Upper lobe of right lung (tissue), 1 donor: Measurements from ENCODE around the gene SLC44A5. TPM values are rescaled to one million over a fixed set of nuclear protein-coding genes. Genes with fewer than 3 reads are reported as not detected.

ENCODE experiments used
- ATAC-seq: fragments of 200-7000 bp; cut with Tn5 transposase; one replicate; pipeline ENCODE4 v1.9.1; 2020; ENCODE audit warnings: mild to moderate bottlenecking, moderate library complexity
- DNase-seq: peaks from one replicate; pipeline ENCODE4 v3.0.0-alpha.2; 2020
- H3K27ac ChIP-seq: fragments of 200-600 bp; one replicate; pipeline ENCODE4 v1.8.0; 2022
- H3K27me3 ChIP-seq: fragments of 200-600 bp; one replicate; pipeline ENCODE4 v1.8.0; 2022; ENCODE audit warnings: mild to moderate bottlenecking
- H3K36me3 ChIP-seq: fragments of 200-600 bp; one replicate; pipeline ENCODE4 v1.8.0; 2022
- H3K4me1 ChIP-seq: fragments of 200-600 bp; one replicate; pipeline ENCODE4 v1.8.0; 2022
- H3K4me3 ChIP-seq: fragments of 200-600 bp; one replicate; pipeline ENCODE4 v1.8.0; 2022; ENCODE audit warnings: mild to moderate bottlenecking
- H3K9me3 ChIP-seq: fragments of 200-600 bp; one replicate; pipeline ENCODE4 v1.8.0; 2022
- intact Hi-C: fragments of 100-400 bp; cut with DNase I; formaldehyde crosslinking; loops from one replicate; pipeline ENCODE4 v1.11.0; 2022
- total RNA-seq: library from RNA; stranded (reverse); fragmentation: NEBNext Ultra II Directional; extraction: Animal tissue kit (Norgen Biotek cat#: 25700); gene quantifications from one replicate; pipeline ENCODE4 v1.2.1, GENCODE V29; 2021
- TF ChIP-seq, protein P1 (sequence below): fragments of 200-600 bp; IDR thresholded peaks from one replicate; pipeline ENCODE4 v1.8.0; 2022; ENCODE audit warnings: antibody characterized with exemption
- donor health status: DM: no; HTN: yes; CAD: no; lungs with severe emphysema.

SLC44A5 gene
- total RNA-seq, 1 donor from 2014 or later, result 0.55 TPM

DNA sequence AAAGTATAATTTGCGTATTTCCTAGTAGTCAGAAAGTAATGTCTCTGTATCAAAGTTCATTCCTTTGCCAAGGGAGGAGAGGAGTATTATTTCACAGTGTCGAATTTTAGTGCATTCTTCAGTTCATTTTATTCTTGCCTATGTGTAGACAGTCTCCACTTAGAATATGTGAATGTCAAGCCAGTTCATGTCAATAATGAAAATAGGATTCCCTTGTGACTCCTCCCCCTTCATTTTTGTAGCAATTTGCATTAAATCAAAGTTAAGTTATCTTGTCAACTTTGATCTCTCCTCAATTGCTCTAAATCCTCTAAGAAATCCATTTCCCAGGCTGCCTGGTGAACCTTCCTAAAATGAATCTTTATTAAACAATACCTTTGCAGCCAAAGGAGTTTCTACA is 179.1 kb downstream of the SLC44A5 start:
- ATAC-seq, result no peak
- H3K36me3 ChIP-seq, result no peaks in the 10 kb centered on the region
- no peak overlapping the region for H3K27ac ChIP-seq
- H3K4me1 ChIP-seq, result no peaks in the 10 kb centered on the region
- intact Hi-C loops, result no loop called here
- TF ChIP-seq, protein P1, sequence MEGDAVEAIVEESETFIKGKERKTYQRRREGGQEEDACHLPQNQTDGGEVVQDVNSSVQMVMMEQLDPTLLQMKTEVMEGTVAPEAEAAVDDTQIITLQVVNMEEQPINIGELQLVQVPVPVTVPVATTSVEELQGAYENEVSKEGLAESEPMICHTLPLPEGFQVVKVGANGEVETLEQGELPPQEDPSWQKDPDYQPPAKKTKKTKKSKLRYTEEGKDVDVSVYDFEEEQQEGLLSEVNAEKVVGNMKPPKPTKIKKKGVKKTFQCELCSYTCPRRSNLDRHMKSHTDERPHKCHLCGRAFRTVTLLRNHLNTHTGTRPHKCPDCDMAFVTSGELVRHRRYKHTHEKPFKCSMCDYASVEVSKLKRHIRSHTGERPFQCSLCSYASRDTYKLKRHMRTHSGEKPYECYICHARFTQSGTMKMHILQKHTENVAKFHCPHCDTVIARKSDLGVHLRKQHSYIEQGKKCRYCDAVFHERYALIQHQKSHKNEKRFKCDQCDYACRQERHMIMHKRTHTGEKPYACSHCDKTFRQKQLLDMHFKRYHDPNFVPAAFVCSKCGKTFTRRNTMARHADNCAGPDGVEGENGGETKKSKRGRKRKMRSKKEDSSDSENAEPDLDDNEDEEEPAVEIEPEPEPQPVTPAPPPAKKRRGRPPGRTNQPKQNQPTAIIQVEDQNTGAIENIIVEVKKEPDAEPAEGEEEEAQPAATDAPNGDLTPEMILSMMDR, result no peak
- no peak for DNase-seq
- no peak overlapping the region for H3K4me3 ChIP-seq
- no peaks in the 10 kb centered on the region for H3K27me3 ChIP-seq
- H3K9me3 ChIP-seq, result no peaks in the 10 kb centered on the region

DNA sequence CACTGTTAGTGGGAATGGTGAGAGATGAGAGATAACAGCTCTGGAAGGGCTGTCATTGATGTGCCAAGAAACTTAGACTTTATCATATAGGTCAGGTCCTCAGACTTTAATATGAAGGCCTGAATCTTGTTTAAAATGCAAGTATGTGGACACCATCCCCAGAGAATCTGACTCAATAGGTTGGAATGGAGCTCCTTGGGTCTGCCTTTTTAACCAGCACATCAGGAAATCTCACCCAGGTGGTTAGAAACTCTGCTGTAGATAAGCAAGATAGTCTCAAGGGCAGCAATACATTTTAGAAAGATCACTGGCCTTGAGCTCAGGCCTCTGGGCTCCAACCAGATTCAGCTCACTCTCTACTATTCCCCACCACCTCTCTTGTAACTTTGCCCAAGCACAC is 180.4 kb downstream of the SLC44A5 start:
- DNase-seq (no peak), ATAC-seq (no peak)
- TF ChIP-seq, protein P1, result no peak
- intact Hi-C loops, result no loop called here
- Histone ChIP-seq H3K4me1 (no peaks in the 10 kb centered on the region), H3K9me3 (no peaks in the 10 kb centered on the region), H3K27me3 (no peaks in the 10 kb centered on the region), H3K4me3 (no peak overlapping the region), H3K36me3 (no peaks in the 10 kb centered on the region), H3K27ac (no peak overlapping the region)

DNA sequence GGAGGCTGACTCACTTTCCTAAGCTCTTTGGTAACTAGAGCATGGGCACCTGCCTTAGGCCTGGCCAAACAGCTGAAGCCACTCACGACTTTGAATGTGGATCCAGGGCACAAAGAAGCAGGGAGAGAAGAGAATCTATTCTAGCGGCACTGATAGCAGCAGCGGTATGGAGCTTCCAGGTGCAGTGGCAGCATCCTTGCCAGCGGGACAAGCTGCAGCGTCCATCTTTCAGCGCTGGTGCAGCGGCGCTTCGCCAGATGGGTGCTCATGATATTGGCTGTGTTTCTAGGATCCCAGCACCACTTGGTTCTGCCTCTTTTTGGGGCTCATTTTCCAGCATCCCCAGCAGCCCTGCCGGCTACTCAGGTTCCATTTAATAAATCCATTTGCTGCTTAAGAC is 184.2 kb downstream of the SLC44A5 start:
- Histone ChIP-seq H3K4me3 (no peak overlapping the region), H3K27ac (no peak overlapping the region), H3K4me1 (no peaks in the 10 kb centered on the region), H3K9me3 (no peaks in the 10 kb centered on the region), H3K27me3 (no peaks in the 10 kb centered on the region), H3K36me3 (no peaks in the 10 kb centered on the region)
- peak; percentile 16 for ATAC-seq
- DNase-seq, result no peak
- TF ChIP-seq, protein P1, result no peak
- intact Hi-C loops, result no loop called here

DNA sequence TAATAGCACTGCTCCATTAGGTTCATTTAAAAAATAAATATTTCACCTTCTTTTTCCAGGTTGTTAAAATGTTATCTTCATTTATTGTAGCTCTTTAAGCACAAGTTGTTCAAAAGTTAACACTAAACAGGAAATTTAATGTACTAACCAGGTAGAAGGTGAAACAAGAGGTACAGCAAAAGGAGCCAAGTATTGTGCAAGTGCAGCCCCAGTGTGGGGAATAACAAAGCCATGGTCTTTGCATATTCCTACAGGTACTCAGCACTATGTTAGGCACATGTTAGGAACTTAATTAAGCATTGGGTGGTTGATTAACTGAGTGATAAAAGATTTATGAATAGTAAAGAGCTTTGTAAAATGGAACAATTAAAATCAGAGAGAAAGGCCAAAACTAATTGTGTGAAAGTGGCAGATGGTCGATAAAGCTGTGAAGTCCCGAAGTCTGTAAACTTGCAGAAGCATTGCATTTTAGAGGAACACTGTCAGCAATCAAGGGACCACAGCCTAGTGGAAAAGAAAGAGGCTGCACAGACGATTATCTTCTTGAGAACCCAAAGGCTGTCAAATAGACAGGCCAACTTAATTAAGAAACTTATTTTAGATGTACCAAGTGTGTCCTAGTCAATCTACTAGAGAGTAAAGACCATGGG is 185.8 kb downstream of the SLC44A5 start:
- H3K27ac ChIP-seq, result no peak overlapping the region

DNA sequence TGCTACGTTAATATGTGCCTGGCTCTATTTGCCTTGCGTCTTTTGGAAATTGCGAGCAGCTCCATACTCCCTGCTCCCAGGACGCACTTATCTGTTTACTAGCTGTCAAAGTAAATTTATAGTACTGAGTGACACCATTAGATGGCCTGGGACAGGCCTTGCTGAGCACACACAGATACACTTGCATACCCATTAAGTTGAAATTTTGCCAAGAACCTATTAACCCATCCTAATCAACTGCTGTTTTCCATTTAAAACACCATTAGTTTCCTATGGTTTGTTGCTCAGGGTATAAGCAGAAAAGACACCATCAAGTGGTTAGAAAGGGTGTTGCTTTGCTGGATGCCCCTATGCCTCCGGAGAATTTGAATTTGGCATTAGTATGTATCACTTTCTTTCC is 187.3 kb downstream of the SLC44A5 start:
- ATAC-seq (no peak), DNase-seq (no peak)

More for the DNA sequence above, 185.8 kb downstream of the SLC44A5 start:
- H3K27me3 ChIP-seq, result no peaks in the 10 kb centered on the region
- no peaks in the 10 kb centered on the region for H3K36me3 ChIP-seq
- H3K4me3 ChIP-seq, result no peak overlapping the region
- ATAC-seq (no peak), DNase-seq (no peak)
- TF ChIP-seq, protein P1, result no peak
- no peaks in the 10 kb centered on the region for H3K4me1 ChIP-seq
- no peaks in the 10 kb centered on the region for H3K9me3 ChIP-seq
- intact Hi-C loops, result no loop called here

More for the DNA sequence above, 187.3 kb downstream of the SLC44A5 start:
- Histone ChIP-seq H3K9me3 (no peaks in the 10 kb centered on the region), H3K4me1 (no peaks in the 10 kb centered on the region), H3K36me3 (no peaks in the 10 kb centered on the region), H3K27me3 (no peaks in the 10 kb centered on the region), H3K4me3 (no peak overlapping the region), H3K27ac (no peak overlapping the region)
- TF ChIP-seq, protein P1, result no peak
- intact Hi-C loops, result no loop called here
